ENCODE results near the gene SYNE3. TPM values are rescaled to one million over a fixed set of nuclear protein-coding genes. Genes with fewer than 3 reads are reported as not detected.

SYNE3 gene
- total and polyA plus RNA-seq, 10 of the 15 experiments (the other 5 are each of a cell fraction or from before 2014, with no cell fraction given) = 1.4 to 44.1 (median 13.4) TPM

DNA sequence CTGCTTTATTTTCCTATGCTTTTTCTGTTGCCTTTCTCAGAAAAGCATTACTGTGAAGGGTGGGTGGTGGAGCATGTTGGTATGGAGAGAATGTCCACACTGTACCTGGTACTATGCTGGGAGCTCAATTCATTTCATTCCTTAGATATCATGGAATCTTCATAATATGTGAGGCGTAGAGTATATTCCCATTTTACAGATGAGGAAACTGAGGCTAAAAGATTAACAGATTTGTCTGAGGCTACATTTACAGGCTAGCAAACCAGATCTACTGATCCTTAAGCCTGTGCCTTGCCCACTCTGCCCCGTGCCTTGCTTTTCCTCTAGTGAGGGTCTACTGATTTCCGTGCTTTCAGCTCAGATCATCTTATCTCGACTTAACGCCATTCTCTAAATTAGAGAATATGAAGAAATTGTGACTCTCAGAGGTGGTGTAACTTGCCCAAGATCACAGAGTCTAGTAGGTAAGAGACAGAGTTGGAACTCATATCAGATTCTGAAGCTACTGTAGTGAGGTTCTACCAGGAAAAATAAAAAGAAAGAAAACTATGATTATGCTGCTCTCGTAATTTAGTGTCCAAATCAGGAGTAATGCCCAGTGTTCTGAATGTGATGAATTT lies 23.9 kb upstream of the SYNE3 start (continued):
- TF ChIP-seq, protein P1, sequence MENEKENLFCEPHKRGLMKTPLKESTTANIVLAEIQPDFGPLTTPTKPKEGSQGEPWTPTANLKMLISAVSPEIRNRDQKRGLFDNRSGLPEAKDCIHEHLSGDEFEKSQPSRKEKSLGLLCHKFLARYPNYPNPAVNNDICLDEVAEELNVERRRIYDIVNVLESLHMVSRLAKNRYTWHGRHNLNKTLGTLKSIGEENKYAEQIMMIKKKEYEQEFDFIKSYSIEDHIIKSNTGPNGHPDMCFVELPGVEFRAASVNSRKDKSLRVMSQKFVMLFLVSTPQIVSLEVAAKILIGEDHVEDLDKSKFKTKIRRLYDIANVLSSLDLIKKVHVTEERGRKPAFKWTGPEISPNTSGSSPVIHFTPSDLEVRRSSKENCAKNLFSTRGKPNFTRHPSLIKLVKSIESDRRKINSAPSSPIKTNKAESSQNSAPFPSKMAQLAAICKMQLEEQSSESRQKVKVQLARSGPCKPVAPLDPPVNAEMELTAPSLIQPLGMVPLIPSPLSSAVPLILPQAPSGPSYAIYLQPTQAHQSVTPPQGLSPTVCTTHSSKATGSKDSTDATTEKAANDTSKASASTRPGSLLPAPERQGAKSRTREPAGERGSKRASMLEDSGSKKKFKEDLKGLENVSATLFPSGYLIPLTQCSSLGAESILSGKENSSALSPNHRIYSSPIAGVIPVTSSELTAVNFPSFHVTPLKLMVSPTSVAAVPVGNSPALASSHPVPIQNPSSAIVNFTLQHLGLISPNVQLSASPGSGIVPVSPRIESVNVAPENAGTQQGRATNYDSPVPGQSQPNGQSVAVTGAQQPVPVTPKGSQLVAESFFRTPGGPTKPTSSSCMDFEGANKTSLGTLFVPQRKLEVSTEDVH (IDR thresholded peaks at IDR 0.05; ENCODE audit: low read depth, partially characterized antibody) = no peak
- TF ChIP-seq, protein P2, sequence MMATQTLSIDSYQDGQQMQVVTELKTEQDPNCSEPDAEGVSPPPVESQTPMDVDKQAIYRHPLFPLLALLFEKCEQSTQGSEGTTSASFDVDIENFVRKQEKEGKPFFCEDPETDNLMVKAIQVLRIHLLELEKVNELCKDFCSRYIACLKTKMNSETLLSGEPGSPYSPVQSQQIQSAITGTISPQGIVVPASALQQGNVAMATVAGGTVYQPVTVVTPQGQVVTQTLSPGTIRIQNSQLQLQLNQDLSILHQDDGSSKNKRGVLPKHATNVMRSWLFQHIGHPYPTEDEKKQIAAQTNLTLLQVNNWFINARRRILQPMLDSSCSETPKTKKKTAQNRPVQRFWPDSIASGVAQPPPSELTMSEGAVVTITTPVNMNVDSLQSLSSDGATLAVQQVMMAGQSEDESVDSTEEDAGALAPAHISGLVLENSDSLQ (IDR thresholded peaks at IDR 0.05) = no peak
- TF ChIP-seq LARP7 (IDR thresholded peaks at IDR 0.05) = no peak
- no peak for TF ChIP-seq SPI1 (IDR thresholded peaks at IDR 0.05; ENCODE audit: borderline replicate concordance, insufficient read depth, low read depth, low read length)
- no peak for TF ChIP-seq FOXK2 (IDR thresholded peaks at IDR 0.05)
- TF ChIP-seq SRF (IDR thresholded peaks at IDR 0.05; ENCODE audit: low read depth in 2 of 2, low read length in 2 of 2) = no peak
- TF ChIP-seq FOS (IDR thresholded peaks at IDR 0.05; ENCODE audit: borderline replicate concordance, extremely low read depth, insufficient read length) = no peak
- TF ChIP-seq, protein P3, sequence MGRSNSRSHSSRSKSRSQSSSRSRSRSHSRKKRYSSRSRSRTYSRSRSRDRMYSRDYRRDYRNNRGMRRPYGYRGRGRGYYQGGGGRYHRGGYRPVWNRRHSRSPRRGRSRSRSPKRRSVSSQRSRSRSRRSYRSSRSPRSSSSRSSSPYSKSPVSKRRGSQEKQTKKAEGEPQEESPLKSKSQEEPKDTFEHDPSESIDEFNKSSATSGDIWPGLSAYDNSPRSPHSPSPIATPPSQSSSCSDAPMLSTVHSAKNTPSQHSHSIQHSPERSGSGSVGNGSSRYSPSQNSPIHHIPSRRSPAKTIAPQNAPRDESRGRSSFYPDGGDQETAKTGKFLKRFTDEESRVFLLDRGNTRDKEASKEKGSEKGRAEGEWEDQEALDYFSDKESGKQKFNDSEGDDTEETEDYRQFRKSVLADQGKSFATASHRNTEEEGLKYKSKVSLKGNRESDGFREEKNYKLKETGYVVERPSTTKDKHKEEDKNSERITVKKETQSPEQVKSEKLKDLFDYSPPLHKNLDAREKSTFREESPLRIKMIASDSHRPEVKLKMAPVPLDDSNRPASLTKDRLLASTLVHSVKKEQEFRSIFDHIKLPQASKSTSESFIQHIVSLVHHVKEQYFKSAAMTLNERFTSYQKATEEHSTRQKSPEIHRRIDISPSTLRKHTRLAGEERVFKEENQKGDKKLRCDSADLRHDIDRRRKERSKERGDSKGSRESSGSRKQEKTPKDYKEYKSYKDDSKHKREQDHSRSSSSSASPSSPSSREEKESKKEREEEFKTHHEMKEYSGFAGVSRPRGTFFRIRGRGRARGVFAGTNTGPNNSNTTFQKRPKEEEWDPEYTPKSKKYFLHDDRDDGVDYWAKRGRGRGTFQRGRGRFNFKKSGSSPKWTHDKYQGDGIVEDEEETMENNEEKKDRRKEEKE (IDR thresholded peaks at IDR 0.05) = no peak

All from GM12878 (cell line).